SK-N-SH treated with all-trans-retinoic acid at 6 μM for 48 hours (cell line): ENCODE measurements around the gene ZNF292.

ENCODE experiments used
- ARNTL ChIP-seq: fragments of 450-650 bp; formaldehyde crosslinking; IDR thresholded peaks from 2 replicates; pipeline ENCODE4 v1.5.0; 2020; ENCODE audit warnings: low read depth, mild to moderate bottlenecking, moderate library complexity, borderline replicate concordance
- OSR1 ChIP-seq: fragments of 250-450 bp; sonication (Bioruptor Pico); IDR thresholded peaks from 2 replicates; pipeline ENCODE4 v1.8.0; 2022; ENCODE audit warnings: moderate library complexity, mild to moderate bottlenecking, inconsistent platforms
- PPARA ChIP-seq: fragments of 250-450 bp; sonication (Bioruptor Pico); IDR thresholded peaks from 2 replicates; pipeline ENCODE4 v1.5.0; 2020; ENCODE audit warnings: mild to moderate bottlenecking, borderline replicate concordance
- ZNF8 ChIP-seq: fragments of 450-650 bp; formaldehyde crosslinking; IDR thresholded peaks from 2 replicates; pipeline ENCODE4 v1.5.0; 2020; ENCODE audit warnings: mild to moderate bottlenecking, moderate library complexity
- TF ChIP-seq, protein P1 (sequence below): fragments of 250-450 bp; sonication (Bioruptor Pico); IDR thresholded peaks from 2 replicates; pipeline ENCODE4 v1.5.0; 2020; ENCODE audit warnings: mild to moderate bottlenecking, moderate library complexity

DNA sequence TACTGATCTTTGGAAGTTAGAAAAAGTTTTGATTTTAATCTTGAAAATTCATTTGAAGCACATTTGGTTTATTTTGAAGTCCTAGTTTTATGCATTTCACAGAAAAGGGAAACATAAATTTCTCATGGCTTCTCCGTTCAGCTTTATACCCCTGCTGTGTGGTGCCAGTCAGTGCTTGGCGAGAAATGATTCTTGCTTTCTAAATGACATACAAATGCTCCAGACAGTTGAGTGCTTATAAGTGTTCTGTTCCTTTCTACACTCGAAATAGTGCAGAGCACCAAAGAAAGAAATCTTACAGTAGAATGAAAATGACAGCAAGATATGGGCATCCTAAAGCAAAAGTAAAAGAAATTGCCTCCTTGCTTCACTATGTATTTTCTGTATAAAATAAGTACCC lies 9.0 kb upstream of the ZNF292 start:
- TF ChIP-seq ARNTL (CRISPR knock-in tag) (no peak), OSR1 (CRISPR knock-in tag) (no peak), PPARA (CRISPR knock-in tag) (no peak), ZNF8 (CRISPR knock-in tag) (no peak)
- TF ChIP-seq, protein P1, sequence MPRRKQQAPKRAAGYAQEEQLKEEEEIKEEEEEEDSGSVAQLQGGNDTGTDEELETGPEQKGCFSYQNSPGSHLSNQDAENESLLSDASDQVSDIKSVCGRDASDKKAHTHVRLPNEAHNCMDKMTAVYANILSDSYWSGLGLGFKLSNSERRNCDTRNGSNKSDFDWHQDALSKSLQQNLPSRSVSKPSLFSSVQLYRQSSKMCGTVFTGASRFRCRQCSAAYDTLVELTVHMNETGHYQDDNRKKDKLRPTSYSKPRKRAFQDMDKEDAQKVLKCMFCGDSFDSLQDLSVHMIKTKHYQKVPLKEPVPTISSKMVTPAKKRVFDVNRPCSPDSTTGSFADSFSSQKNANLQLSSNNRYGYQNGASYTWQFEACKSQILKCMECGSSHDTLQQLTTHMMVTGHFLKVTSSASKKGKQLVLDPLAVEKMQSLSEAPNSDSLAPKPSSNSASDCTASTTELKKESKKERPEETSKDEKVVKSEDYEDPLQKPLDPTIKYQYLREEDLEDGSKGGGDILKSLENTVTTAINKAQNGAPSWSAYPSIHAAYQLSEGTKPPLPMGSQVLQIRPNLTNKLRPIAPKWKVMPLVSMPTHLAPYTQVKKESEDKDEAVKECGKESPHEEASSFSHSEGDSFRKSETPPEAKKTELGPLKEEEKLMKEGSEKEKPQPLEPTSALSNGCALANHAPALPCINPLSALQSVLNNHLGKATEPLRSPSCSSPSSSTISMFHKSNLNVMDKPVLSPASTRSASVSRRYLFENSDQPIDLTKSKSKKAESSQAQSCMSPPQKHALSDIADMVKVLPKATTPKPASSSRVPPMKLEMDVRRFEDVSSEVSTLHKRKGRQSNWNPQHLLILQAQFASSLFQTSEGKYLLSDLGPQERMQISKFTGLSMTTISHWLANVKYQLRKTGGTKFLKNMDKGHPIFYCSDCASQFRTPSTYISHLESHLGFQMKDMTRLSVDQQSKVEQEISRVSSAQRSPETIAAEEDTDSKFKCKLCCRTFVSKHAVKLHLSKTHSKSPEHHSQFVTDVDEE (CRISPR knock-in tag) = no peak
